ENCODE results near the gene CHRNB2.
A peak's percentile ranks its signal among the peaks of the same experiment; 100 is the strongest.

Gene CHRNB2

GRCh38 chr1:154552036-154552435 is 15.5 kb upstream of the CHRNB2 start:
- no peak for DNase-seq (ENCODE audit: low read depth in 1 of 2, low spot score in 1 of 2)

DNA sequence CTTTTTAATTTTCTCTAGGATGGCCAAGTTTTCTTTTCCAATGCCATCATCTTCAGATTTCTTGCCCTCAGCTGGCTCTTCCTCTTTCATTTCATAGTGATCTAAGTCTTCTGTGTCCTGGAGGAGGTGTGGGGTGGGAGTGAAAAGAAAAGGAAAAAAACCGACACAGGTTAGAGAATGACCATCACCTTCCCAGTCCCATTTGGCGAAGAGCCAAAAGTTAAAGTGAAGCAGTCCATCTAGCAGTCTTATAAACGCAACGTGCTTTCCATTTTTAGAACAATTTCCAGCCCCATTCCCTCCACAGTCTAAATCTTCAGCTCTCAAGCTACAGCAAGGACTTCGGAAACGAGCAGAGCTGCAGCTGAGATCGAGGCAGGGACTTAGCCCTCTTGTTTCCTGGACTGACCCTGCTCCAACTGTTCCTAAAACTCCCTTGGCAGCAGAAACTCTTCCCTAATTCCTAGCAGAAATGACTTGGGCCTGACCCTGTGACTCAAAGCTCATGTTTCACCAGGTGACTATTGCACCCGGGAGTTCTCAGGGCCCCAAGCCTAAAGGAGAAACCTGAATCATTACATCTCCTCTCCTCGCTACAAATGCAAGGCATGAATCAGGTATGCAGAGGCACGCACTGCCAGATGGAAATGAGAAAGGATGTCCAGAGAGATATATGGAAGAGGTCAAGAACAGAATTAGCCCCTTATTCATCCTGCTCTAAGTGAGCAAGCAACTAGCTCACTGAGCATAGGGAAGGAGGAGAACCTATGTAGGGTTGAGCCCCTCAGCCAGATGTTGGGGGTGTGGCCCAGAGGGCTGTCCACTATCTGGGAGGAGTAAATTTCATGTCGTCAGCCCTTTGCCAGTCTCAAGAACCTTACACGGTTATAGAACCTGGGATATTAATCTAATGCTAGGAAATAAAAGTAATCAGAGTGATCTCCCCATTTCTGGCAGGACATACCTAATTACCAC is 14.2 kb upstream of the CHRNB2 start:
- DNase-seq (ENCODE audit: low read depth in 1 of 2, low spot score in 1 of 2): no peak

DNA sequence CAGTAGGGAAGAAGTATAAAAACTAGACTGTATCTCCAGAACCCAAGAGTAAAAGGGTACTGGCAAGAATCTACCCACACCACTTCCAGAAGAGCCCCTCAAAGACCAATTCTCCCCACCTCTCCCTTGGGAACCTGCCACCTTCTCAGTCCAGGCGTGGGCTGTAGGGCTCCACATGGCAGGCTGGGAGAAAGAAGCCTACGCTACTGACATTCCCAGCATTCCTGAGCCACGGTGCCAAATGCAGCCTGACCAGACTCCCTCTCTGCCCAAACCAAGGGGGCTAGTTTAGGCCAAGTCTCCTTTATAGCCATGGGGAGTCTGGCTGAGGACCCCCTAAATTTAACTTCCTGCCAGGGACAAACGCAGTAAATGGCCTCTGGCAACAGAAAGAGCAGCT is 11.2 kb upstream of the CHRNB2 start:
- no peak for DNase-seq (ENCODE audit: low read depth in 1 of 2, low spot score in 1 of 2)

DNA sequence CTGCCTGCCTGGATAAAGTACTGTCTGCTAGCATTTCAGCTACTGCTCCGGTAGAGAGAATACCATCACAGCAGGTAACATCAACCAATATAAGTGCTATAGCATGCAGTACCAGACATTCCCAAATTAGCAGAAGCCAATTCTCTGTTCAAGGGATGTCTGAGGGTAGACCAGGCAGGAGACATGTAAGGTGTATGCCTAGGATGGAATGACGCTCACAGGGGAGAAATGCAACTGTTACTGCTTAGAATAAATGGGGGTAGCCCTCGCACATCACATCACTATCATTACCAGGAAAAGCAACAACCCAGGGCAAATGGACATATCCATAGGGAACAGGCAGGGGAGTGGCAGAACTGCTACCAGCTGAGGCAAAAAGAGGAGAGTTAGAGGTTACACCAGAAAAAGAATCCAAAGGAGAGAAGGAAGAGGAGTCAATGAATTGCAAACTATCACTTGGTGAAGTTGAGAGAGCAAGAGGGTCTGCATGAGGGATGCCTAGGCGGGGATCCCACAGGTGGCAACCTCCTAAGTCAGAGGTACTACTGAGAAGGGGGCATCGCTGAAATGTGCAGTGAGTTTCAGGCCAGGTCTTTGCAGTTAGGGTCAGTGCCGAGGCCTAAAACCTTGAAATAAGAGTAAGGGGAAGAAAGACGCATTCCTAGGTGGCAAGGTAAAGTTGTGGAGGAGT is 10.2 kb upstream of the CHRNB2 start:
- no peak for DNase-seq (ENCODE audit: low read depth in 1 of 2, low spot score in 1 of 2)

- DNase-seq (ENCODE audit: low read depth in 1 of 2, low spot score in 1 of 2): peak in 1 of 2 donors; percentile 26
Measured at GRCh38 chr1:154557939-154558719, 9.4 kb upstream of the CHRNB2 start, which contains the start of gene UBE2Q1. UBE2Q1 (minus strand) TSS chr1:154558662; CDS start chr1:154558553, 109 bp downstream.

GRCh38 chr1:154558720-154559465 is 8.7 kb upstream of the CHRNB2 start:
- peak; percentile 98 to 99 for DNase-seq (ENCODE audit: low read depth in 1 of 2, low spot score in 1 of 2)

DNA sequence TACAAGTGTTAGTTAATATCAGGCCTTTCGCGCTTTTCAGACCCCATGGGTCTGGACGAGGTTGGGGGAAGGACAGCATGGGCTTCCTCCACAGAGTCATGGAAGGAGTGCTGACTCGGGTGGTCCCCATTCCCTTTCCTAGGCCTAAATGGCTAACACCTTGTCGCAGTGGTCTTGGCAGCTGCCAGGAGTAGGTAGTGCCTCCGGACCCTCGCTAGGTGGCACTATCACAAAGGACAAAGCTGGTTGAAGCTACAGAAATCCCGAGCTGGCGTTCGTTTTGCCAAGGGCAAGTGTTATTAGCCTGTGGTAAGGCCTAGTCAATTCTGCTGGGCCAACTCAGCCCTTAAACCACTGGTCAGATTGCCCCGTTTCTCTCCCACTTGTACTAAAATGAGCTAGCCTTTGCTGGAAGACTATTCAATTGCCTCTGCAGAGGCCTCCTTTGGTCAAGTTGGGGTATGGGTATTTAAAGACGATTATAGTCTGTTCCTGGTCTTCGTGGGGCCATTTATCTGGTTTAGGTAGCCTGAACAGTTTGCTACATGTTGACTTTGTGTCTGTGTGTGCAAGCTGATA is 8.0 kb upstream of the CHRNB2 start:
- DNase-seq (ENCODE audit: low read depth in 1 of 2, low spot score in 1 of 2): peak; percentile 55 to 71

- no peak for DNase-seq (ENCODE audit: low read depth in 1 of 2, low spot score in 1 of 2)
Measured at GRCh38 chr1:154565876-154566275, 1.7 kb upstream of the CHRNB2 start.

GRCh38 chr1:154568157-154568815 is 708 bp downstream of the CHRNB2 start:
- DNase-seq (ENCODE audit: low read depth in 1 of 2, low spot score in 1 of 2): no peak

- DNase-seq (ENCODE audit: low read depth in 1 of 2, low spot score in 1 of 2): no peak
Measured at GRCh38 chr1:154571244-154571963, 3.8 kb downstream of the CHRNB2 start.

DNA sequence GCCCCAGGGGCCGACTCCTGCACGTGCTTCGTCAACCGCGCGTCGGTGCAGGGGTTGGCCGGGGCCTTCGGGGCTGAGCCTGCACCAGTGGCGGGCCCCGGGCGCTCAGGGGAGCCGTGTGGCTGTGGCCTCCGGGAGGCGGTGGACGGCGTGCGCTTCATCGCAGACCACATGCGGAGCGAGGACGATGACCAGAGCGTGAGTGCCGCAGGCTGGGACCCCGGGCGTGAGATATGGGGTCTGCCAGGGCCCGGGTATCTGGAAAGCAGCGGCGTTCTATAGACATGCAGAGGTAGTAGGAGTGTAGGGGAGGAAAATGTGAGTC is 4.3 kb downstream of the CHRNB2 start:
- no peak for DNase-seq (ENCODE audit: low read depth in 1 of 2, low spot score in 1 of 2)

- no peak for DNase-seq (ENCODE audit: low read depth in 1 of 2, low spot score in 1 of 2)
Measured at GRCh38 chr1:154572468-154573167, 5.0 kb downstream of the CHRNB2 start.

- no peak for DNase-seq (ENCODE audit: low read depth in 1 of 2, low spot score in 1 of 2)
Measured at GRCh38 chr1:154573168-154573510, 5.6 kb downstream of the CHRNB2 start.

GRCh38 chr1:154574716-154575115 is 7.1 kb downstream of the CHRNB2 start:
- DNase-seq (ENCODE audit: low read depth in 1 of 2, low spot score in 1 of 2): no peak

GRCh38 chr1:154575147-154575927 is 7.8 kb downstream of the CHRNB2 start:
- no peak for DNase-seq (ENCODE audit: low read depth in 1 of 2, low spot score in 1 of 2)

GRCh38 chr1:154575951-154576566 is 8.5 kb downstream of the CHRNB2 start:
- no peak for DNase-seq (ENCODE audit: low read depth in 1 of 2, low spot score in 1 of 2)

DNA sequence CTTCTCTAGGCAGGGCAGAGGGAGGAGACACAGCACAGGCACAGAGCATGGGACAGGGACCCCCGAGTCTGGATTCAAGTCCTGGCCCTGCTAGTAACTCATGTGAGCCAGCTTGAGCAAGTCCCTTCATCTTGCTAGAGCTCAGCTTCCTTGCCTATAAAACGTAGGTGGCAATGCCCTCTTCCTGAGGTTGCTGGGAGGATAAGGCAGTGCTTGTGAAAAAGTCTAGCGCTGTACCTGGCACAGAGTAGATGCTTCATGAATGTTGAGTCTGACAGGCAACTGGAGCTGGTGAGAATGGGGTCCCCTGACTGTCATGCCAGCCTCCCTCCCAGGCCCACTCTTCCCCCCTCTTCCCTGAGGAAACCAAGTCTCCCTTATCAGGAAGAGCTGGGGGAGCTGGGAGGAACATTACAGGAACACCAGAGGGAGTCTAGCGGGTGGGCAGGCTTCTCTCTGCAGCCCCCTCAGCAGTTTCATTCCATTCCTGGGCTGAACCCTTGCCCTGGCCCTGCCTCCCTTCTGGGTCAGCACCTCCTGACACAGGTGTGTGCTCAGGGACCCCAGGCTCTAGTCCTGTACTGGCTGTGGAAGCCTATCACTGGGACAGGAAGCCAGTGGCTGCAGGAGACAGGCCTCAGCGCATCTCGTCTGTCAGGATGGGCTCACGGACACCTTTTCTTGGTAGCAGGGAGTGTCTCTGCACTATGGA is 9.9 kb downstream of the CHRNB2 start:
- DNase-seq (ENCODE audit: low read depth in 1 of 2, low spot score in 1 of 2): no peak
